NCI-H2171 treated with DMSO at 0.1 percent for 48 hours (cell line): ENCODE data around the gene FSTL4.

Experiments used
- DNase-seq: peaks from one replicate; lab custom pipeline; 2025; lab: John Stamatoyannopoulos, UW

FSTL4 gene

DNA sequence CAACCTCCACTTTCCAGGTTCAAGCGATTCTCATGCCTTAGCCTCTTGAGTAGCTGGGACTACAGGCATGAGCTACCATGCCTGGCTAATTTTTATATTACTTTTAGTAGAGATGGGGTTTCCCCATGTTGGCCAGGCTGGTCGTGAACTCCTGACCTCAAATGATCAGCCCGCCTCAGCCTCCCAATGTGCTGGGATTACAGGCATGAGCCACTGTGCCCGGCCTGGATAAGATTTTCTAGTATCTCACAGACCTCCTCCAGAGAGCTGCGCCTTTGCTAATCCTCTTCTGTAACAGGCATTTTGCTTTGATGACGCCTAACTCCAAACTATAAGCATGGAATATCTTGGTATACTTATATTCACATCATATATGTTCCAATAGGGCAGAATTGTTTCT lies 99.4 kb downstream of the FSTL4 start:
- DNase-seq: no peak

DNA sequence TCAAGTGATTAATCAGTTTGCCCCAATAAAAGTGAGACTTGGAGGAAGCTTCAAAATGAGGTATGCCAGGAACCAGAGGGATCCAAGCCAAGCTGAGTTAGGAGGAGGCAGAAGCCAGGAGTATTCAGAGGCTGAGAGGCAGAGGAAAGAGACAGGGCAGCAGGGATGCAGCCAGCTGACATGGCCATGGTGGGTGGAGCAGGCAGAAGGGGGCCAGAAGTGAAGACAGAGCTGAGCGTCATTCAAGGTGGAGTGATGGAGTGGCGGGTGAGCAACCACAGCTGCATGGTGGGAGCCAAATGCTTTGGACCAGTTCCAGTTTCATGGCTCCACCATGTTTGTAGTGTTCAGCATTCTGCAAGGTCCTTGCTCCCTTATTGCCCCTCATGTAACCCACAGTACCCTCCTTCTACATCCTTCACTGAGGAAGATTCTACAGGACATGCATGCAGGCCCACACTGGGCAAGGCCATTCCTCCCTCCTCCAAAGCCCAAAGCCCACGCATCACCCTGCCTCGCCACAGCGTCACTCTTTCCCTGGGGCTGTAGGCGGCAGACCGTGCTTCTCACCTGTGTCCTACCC lies 100.6 kb downstream of the FSTL4 start:
- DNase-seq: no peak

DNA sequence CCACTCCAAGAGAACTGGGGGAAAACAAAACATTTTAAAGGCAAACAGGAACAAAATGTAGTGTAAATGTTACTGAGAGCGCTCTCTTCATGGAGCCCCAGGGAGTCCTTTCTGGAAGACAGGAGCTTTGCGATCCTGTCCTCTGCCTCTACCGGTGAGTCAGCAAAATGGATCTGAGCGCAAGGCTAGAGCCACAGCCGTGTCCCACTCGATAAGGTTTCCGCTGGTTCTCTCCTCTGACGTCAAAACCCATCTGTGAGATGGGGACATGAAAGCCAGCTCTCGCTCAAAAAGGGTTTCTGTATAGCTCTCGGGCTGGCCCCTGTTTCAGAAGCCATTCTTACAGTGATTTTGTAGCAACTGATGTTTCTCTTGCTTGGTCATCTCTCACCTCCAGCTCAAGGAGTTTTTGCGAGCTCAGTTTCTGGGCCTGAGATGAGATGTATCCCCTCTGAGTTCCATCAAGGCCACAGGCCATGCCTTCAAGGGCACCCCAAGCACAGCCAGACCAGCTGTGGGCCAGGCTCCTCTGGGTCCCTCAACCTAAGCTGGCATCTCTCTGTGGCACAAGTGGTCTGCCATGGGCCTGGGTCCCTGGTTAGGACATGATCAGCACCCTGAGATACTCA lies 101.6 kb downstream of the FSTL4 start:
- no peak for DNase-seq

DNA sequence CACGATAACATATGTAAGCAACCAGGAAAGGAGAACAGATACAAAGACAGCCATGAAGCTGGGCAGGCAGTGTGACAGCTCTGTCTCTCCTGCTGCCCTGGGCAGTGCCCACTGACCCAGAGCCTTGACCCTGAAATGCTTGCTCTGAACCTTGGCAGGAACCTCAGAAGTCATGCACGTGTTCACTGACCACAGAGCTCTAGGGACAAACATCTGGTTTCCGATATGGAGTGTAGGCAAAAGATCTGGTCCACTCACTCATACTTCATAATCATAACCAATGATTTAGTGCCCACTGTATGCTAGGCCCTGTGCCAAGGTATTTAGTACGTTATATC lies 102.6 kb downstream of the FSTL4 start:
- DNase-seq: no peak

DNA sequence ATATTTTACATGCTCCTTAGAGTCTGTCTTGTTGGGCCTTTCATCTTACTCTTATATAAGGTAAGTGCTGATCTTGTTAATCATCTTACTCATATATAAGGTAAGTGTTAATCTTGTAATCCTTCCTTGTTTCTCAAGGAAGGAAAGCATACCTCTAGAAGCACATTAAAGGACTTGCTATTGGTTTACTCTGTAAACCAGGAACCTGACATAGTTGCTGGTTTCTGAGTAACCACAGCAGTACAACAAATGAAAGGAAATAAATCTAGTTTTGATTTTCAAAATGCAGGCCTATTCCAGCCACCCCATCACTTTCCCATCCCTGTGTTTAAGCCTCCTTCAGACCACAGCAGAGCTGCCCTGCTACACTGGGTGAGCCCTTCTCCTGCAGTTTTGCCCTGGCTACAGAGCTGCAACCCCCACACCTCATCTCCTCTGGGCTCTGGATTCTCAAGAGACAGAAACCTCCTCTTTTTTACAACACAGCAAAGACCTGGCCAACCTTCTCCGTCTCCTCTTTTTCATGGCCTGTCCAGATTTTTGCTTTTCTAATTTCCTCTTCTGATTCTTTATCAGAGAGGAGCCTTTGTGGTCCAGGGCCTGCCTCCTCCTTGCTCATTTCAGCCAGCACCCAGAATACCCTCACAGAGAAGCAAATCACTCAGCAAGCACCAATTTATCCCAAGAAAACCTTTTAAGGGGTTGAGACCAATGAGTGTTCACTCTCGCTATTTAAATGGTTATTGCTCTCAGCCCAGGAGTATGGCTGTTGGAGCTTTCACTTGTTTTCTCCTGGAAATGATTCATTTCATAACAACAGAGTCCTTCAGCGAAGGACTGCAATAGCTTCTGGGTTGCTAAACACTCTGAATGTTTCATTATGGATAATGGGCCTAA lies 103.2 kb downstream of the FSTL4 start:
- no peak for DNase-seq

DNA sequence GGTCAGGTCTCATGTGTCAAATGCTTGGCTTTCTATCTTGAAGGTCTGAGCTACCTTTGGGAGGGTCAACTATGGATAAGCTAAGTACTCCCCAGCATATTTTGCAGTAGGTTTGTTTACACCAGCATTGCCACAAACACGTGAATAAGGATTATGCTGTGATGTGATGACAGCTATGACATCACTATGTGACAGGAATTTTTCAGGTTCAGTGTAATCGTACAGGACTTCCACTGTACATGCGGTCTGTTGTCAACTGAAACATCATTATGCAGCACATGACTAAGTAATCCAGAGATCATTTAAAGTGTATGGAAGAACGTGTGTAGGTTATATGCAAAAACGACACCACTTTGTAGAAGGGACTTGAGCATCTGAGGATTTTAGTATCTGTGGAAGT lies 104.0 kb downstream of the FSTL4 start:
- no peak for DNase-seq

DNA sequence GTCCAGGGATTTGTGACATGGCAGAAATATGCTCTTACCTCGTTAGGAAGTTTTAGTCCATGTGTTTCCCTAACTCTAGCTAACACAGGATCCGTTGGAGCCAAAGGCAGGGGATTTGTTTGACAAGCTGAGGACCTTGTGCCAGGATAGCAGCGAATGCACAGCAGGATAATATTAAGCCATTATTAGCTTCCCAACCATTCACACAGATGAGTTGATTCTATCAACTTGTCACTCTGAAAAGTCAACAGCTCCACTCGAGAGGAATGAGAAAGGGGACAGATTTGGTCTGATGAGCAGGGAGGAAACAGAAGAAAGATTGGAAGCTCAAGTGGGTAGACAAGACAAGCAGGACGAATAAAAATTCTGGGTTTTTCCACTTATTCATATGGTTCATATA lies 106.2 kb downstream of the FSTL4 start:
- DNase-seq: no peak

DNA sequence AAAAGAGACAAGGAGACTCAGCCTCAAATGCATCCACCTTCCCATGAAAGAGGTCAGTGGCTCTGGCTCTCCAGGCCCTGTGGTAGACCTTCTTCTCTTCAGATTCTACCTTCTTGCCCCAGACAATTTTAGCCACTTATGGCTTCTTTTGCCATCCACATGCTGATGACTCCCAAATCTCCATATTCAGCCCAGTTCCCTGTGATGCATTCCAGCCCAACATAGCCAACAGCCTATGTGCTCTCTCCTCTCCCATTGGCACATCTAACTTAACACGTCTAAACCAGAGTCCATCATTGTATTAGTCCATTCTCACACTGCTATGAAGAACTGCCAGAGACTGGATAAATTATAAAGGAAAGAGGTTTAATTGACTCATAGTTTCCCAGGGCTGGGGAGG lies 108.8 kb downstream of the FSTL4 start:
- DNase-seq: no peak

DNA sequence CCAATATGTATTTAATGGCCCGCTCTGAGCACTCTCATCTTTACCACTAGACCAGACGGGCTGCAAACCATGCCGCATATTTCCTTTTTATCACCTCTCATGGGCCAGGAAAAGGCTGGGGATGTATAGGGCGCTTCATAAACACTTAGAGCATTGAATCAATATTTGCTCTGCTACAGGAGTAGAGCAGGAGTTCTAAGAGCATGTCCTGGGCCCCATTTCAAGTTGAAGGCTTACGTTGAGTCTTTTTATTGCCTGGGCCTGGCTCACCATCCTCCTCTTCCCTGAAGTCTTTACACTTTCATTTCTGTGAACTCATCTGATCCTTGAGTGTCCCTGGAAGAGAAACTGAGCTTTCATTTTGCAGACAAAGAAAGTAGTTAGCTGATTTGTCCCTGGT lies 112.4 kb downstream of the FSTL4 start:
- no peak for DNase-seq

DNA sequence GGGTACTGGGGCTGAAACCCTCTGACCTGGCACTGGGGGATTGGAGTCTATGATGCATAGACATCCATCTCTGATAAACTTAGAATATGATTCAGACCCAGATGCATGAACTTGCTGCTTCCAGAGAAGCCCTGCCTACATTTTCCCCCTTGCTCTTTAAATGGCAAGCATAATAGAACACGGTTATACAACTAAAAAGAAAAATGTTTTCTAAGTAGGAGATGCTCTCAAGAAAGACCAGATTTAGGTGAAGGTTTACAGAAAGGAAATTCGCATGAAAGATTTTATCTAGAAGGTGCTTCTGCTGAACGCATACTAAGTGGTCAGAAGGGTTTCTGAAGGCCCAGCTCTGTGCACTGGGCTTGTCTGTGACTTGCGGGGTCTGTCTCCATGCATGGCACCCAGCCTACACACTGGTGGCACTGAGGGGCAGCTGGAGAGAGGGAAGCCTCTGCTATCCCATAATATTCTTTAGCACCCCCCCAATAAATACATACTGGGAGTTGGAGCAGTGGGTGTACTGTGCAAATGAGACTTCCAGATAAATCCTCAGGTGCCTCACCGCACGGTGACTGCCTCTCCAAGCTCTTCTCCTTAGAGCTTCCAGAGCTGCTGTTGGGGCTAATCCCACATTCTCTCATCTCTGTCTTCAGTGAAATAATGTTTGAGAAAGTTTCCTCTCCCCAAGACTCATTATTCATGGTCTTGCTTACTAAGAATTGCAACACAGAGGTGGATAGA lies 114.6 kb downstream of the FSTL4 start:
- no peak for DNase-seq

DNA sequence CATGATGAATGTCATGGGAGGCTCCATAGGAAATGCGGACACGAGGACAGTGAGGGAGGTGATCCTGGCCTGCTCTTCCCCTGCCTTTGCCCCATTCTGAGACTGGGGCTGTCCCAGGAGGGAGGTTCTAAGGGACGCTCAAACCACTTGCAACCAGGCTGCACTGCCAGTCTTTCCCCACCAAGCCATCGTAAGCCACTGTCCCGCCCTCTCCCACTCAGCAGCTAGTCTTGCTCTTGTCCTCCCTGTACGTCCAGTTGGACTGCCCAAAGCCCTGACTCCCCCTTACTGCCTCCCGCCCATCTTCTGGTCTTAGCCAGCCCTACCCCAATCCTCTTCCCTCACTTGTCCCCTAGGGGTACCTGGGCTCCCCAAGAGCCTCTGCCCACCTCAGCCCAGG lies 115.7 kb downstream of the FSTL4 start:
- no peak for DNase-seq

DNA sequence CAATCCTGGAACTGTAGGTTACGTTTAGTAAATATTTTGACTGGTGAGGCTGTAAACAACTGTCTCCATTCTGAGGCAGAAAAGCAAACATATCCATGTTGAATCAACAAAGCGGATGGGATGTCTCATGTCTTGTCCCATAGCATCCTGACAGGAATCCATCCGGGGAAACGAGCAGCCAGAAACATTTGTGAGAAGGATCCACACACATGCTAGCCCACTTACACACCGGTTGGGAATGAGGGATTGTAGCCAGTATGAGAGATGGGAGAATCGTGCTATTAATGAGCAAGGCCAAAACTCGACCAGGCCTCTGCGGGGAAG lies 117.5 kb downstream of the FSTL4 start:
- DNase-seq: no peak

DNA sequence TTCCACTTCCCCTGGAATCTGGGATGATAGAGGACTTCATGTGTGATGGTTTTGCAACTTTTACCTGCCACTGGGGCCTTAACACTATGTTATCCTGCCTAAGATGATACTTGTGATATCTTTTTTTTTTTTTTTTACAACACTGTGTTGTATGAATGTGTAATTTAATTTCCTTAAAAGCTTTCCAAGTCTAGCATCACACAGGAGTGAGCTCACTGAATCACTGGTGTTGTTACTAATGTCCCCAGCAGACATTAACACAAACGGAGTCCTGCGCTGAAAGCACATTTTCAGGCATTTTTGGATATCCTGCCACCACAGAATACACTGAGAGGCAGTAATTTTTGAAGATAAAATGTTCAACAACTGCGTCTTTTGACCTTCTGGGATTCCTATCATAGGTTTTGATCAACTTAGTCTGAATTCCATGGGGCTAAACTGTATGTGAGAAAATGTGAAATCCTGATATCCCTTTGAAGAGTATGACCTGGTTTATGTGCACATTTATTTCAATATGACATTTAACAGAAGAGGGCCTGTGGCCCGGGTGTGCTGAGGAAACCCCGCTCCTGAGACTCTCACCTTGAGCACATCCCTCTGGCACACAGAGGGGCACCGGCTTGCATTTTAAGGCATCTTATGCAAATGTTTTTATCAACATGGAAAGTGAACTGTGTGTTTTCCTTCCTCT lies 118.0 kb downstream of the FSTL4 start:
- DNase-seq: no peak

DNA sequence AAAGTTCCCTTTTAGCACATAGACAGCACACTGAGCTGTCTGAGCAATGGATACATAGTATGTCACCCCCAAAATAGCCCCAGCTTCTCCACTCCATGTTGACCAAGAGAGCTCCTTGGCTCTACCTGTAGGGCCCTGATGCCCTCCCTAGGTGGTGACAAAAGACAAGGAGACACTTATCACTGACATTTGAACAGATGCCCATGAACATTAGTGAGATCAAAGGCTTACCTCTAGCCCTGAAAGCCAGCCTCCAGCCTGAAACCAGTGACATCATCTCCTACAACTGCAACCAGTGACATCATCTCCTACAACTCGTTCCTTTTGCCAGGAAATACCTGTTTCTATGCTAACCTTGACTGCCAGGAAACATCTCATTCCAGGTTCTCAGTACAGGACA lies 122.7 kb downstream of the FSTL4 start:
- DNase-seq: no peak

DNA sequence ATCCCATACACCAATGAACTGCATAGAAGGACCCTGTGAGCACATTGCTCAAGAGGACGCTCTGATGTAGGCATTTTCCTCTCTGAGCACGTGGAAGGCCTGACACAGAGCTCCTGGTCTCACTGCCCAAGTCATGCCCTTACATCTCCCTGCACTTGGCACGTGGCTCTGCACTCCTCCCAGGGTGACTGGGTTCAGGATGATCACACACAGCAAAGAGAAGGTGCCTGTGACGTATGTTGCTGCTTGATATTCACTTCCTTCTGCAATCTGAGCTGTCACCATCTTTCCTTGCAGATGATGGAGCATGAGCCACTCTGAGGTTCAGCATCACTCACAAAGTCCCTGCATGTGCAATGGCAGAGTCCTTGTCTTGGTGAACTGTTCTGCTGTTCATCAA lies 125.2 kb downstream of the FSTL4 start:
- no peak for DNase-seq

DNA sequence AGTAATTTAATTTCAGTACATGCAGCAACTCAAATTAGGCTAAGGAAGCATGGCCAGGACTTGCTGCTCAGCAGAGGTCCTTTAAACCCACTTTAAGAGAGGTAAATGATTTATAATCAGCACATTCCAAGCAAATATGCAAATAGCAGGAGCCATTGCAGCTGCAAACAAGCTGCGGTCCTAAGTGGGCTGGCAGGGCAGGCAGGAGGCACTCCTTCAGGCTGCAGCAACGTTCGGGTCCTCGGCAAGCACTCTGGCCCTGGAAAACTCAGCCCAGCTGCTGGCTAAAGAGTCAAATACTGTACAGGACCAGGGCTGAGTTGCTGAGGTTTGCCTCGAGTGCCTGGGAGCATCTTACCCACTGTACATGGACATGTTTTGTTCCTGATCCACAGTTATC lies 126.9 kb downstream of the FSTL4 start:
- no peak for DNase-seq

DNA sequence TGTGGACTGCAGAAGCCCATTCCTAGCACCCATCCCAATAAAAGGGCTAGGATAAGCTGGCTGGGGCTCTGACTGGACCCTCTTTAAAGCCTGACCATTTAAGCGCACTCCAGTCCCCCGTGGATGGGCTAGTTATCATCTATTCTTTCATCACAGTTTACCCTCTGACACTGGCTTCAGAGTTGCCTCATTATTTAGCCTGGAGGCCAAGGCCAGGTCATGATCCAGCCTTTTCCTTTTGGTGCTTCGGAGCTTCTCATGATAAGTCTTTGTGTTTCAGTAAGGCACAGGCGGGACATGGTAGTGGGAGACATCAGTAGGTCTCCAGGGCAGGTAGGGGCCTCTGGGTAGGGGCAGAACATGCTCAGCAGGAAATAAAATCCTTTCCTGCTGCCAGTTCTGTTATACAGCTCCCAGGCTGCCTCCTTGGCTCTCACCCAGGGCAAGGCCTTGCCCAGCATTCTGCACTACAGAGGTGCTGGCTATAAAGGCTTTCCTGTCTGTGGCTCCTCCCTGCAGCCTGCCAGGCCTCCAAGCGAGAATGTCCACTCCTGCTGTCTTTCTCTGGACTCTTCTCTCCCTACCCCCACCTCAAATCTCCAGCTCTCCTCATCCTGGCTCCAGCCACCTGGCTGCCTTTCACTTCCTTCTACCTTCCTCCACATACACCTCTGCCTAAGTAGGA lies 128.8 kb downstream of the FSTL4 start:
- DNase-seq: no peak

DNA sequence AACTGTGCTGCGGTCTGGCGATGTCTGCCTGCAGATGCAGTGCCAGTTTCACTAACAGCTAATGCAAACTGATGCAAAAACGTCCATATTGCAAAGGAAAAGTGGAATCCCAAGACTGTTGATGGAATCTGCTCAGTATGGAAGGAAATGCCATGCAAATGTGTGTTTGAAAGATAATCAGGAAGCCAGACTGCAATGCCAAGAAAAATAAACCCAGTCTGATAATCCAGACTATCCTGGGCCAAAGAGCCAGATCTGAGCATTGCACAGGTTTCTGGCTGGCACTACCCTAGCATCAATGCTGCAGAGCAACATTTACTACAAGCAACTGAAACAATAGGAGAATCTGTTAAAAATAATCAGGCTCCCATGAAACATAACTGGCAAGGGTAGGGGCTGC lies 130.3 kb downstream of the FSTL4 start:
- DNase-seq: no peak

DNA sequence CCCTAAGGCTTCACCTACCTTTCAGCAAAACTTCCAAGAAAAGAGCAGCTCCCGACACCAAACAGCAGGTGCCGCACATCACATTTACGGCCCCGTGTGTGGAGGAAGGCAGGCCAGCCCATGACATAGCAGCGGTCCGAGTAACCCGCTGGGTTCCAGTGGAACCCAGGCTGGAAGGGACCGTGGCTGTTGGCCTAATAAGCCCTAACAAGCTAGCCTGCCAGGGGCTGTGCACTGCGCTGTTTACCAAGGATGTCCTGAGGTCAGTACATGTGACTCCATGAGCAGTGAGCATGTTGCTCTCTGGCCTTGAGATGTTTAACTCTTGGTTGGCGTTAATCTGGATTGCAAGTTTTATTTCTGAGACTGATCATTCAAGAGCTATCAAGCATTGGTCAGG lies 131.5 kb downstream of the FSTL4 start:
- DNase-seq: no peak

DNA sequence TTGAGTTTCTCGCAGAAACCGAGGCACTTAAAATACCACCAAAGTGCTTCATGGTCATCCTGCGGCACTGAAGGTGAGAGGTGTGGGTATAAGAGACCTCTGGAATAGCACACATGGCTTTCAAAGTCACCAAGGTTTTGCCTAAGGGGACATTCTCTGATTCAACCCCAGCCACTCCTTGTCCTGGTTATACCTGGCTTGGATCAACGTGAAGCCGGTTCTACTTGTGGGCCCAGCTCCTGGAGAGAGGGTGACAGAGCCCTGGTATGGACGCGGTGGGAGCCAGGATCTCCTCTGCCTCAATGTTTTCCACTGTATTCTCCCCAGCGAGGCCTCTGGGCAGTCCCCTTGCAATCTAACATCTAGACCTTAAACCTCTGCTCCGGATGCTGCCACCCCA lies 132.0 kb downstream of the FSTL4 start:
- DNase-seq: no peak

DNA sequence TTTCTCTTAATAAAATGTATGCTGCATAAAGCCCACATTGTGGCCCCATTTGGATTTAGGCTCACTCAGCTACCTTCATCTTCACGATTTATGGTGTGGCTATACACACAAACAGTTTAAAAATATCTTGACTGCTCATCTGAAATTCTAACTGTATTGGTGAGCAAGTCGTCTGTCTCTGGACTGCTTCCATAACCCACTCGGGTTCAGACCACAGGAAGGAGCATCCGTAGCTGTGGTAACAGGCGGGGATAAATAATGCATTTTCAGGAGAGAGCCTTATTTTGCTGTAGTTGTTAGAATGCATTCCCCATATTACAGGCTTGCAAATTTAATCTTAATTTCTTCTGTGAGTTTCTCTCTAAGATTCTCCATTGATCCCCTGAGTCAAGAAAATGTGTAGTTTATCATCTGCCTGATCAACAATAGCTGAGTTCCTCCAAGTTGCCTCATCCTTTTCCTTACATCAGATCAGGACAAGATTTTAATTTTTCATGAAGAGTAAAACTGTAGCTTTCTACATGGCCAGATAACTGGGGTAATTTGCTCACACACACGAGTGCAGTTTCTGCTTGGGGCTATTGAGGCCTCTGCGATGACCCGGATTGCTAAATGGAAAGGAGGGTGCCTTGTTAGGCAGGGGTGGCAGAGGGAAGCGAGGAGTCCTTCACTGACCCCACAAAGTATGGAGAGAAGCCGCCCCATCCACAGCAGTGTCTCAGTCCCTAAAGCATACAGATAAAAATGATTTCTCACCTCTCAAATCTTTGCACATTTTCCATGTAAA lies 133.9 kb downstream of the FSTL4 start:
- no peak for DNase-seq
